CD4-positive, alpha-beta T cell (primary cell): Measurements from ENCODE around the gene MYO15B. TPM values are rescaled to one million over a fixed set of nuclear protein-coding genes. Genes with fewer than 3 reads are reported as not detected.

ENCODE experiments used
- ATAC-seq: fragments of 200-7000 bp; cut with Tn5 transposase; one replicate; pipeline ENCODE4 v1.10.0; 2022; ENCODE audit warnings: mild to moderate bottlenecking; ENCODE audit not compliant: poor library complexity
- CTCF ChIA-PET: fragments of 350-600 bp; sonication (Branson Sonifier 250); formaldehyde crosslinking; loops from one replicate; lab custom pipeline; 2021; ENCODE audit warnings: antibody characterized with exemption, inconsistent platforms; lab: Charles Lee
- POLR2A ChIA-PET: fragments of 350-600 bp; sonication (Branson Sonifier 250); formaldehyde crosslinking; loops from one replicate; lab custom pipeline; 2021; ENCODE audit warnings: antibody characterized with exemption, inconsistent platforms; lab: Charles Lee
- DNase-seq, 14 experiments: peaks; one replicate each; pipeline ENCODE4 v3.0.0-alpha.2; 2013 to 2020; ENCODE audit warnings: mixed read lengths in 2 of 14
- H3K27ac ChIP-seq, 2 donors: one replicate each; pipeline versions ENCODE4 v1.5.1 to v1.7.0; 2013; ENCODE audit warnings: low read length in 2 of 2, low read depth in 1 of 2, mild to moderate bottlenecking in 1 of 2
- H3K27me3 ChIP-seq, 2 experiments: 1 replicate in 1 of 2; 2 replicates in 1 of 2; pipeline versions ENCODE4 v1.6.1 to v1.7.0; 2013; ENCODE audit warnings: low read length in 2 of 2, control low read depth in 1 of 2, mild to moderate bottlenecking in 1 of 2, moderate library complexity in 1 of 2; ENCODE audit not compliant: insufficient read depth in 2 of 2, control insufficient read depth in 1 of 2
- H3K36me3 ChIP-seq: one replicate; pipeline ENCODE4 v1.6.1; 2013; ENCODE audit warnings: low read length, control low read depth; ENCODE audit not compliant: insufficient read depth
- H3K4me1 ChIP-seq: one replicate; pipeline ENCODE4 v1.6.1; 2013; ENCODE audit warnings: low read length, control low read depth; ENCODE audit not compliant: insufficient read depth
- H3K4me3 ChIP-seq: one replicate; pipeline ENCODE4 v1.5.1; 2013; ENCODE audit warnings: mild to moderate bottlenecking, low read length, moderate library complexity
- H3K9me3 ChIP-seq, 2 experiments: 1 replicate in 1 of 2; 2 replicates in 1 of 2; pipeline versions ENCODE4 v1.6.1 to v1.7.0; 2013; ENCODE audit warnings: low read length in 2 of 2, mild to moderate bottlenecking in 2 of 2, control low read depth in 1 of 2, moderate library complexity in 1 of 2; ENCODE audit not compliant: control insufficient read depth in 1 of 2, insufficient read depth in 1 of 2
- H3K27ac Mint-ChIP-seq: one replicate; pipeline ENCODE4 v1.8.0; 2020; ENCODE audit warnings: mixed read lengths
- H3K27me3 Mint-ChIP-seq: one replicate; pipeline ENCODE4 v1.8.0; 2021; ENCODE audit warnings: mixed read lengths
- H3K36me3 Mint-ChIP-seq: one replicate; pipeline ENCODE4 v1.8.0; 2021; ENCODE audit warnings: low read depth, mixed read lengths
- H3K4me1 Mint-ChIP-seq: one replicate; pipeline ENCODE4 v1.8.0; 2021; ENCODE audit warnings: low read depth, mixed read lengths
- H3K4me3 Mint-ChIP-seq: one replicate; pipeline ENCODE4 v1.8.0; 2020; ENCODE audit warnings: mild to moderate bottlenecking, mixed read lengths
- H3K9me3 Mint-ChIP-seq: one replicate; pipeline ENCODE4 v1.8.0; 2020; ENCODE audit warnings: mixed read lengths
- CTCF ChIP-seq: fragments of 200-600 bp; IDR thresholded peaks from one replicate; pipeline ENCODE4 v1.8.0; 2022; ENCODE audit warnings: antibody characterized with exemption, mild to moderate bottlenecking
- intact Hi-C, 2 experiments: fragments of 100-400 bp; cut with DNase I in 1 of 2; cut with micrococcal nuclease in 1 of 2; formaldehyde crosslinking; loops; one replicate each; pipeline versions ENCODE4 v1.15.1 to v1.9.0; 2023 to 2025; cut with DNase I, micrococcal nuclease
- total RNA-seq, 174 experiments: library from RNA in 2 of 174; stranded (reverse) in 2 of 174; gene quantifications; one replicate each; pipeline ENCODE4 v1.2.3 and lab custom pipeline; 2021 to 2026

The MYO15B gene
- total RNA-seq, 2 experiments from 2014 or later = 202 to 209 TPM

GRCh38 chr17:75559958-75560533 is 27.6 kb upstream of the MYO15B start:
- no peak overlapping the region for H3K27ac Mint-ChIP-seq
- no peak overlapping the region for H3K4me3 Mint-ChIP-seq
- Histone ChIP-seq H3K4me3 (no peak overlapping the region), H3K9me3 (no peaks in the 10 kb centered on the region), H3K4me1 (no peaks in the 10 kb centered on the region), H3K27ac (no peak overlapping the region), H3K36me3 (peaks cover 30% of the 10 kb centered on the region), H3K27me3 (no peaks in the 10 kb centered on the region)
- intact Hi-C loops = no loop called here
- peaks cover 11% of the 10 kb centered on the region for H3K36me3 Mint-ChIP-seq
- no peaks in the 10 kb centered on the region for H3K9me3 Mint-ChIP-seq
- ChIA-PET CTCF (no interaction called here), POLR2A (no interaction called here)
- ATAC-seq (no peak), DNase-seq (no peak)
- H3K4me1 Mint-ChIP-seq = no peaks in the 10 kb centered on the region
- H3K27me3 Mint-ChIP-seq = no peaks in the 10 kb centered on the region
- no peak for TF ChIP-seq CTCF

- CTCF ChIA-PET = no interaction called here
- peaks cover 44% of the 10 kb centered on the region for H3K36me3 ChIP-seq
- intact Hi-C loops = no loop called here
Observed at GRCh38 chr17:75561927-75562603, 25.5 kb upstream of the MYO15B start.

GRCh38 chr17:75563063-75563758 is 24.4 kb upstream of the MYO15B start:
- no peak overlapping the region for H3K4me3 Mint-ChIP-seq
- H3K4me1 ChIP-seq = no peaks in the 10 kb centered on the region
- CTCF ChIA-PET = no interaction called here
- no peaks in the 10 kb centered on the region for H3K27me3 ChIP-seq
- H3K4me1 Mint-ChIP-seq = no peaks in the 10 kb centered on the region
- intact Hi-C loops = no loop called here
- H3K4me3 ChIP-seq = no peak overlapping the region
- no peaks in the 10 kb centered on the region for H3K9me3 Mint-ChIP-seq
- H3K36me3 Mint-ChIP-seq = peaks cover 23% of the 10 kb centered on the region
- POLR2A ChIA-PET = no interaction called here
- H3K27ac ChIP-seq = no peak overlapping the region
- no peak for ATAC-seq
- H3K9me3 ChIP-seq = no peaks in the 10 kb centered on the region
- TF ChIP-seq CTCF = no peak
- peaks cover 44% of the 10 kb centered on the region for H3K36me3 ChIP-seq
- no peaks in the 10 kb centered on the region for H3K27me3 Mint-ChIP-seq
- H3K27ac Mint-ChIP-seq = no peak overlapping the region
- no peak for DNase-seq

More at GRCh38 chr17:75561927-75562603, 25.5 kb upstream of the MYO15B start:
- peaks cover 23% of the 10 kb centered on the region for H3K36me3 Mint-ChIP-seq
- Histone ChIP-seq H3K27me3 (no peaks in the 10 kb centered on the region), H3K4me1 (no peaks in the 10 kb centered on the region), H3K4me3 (no peak overlapping the region), H3K9me3 (no peaks in the 10 kb centered on the region), H3K27ac (no peak overlapping the region)
- TF ChIP-seq CTCF = no peak
- H3K27ac Mint-ChIP-seq = no peak overlapping the region
- H3K4me3 Mint-ChIP-seq = no peak overlapping the region
- no peaks in the 10 kb centered on the region for H3K27me3 Mint-ChIP-seq
- H3K4me1 Mint-ChIP-seq = no peaks in the 10 kb centered on the region
- POLR2A ChIA-PET = no interaction called here
- H3K9me3 Mint-ChIP-seq = no peaks in the 10 kb centered on the region
- ATAC-seq (no peak), DNase-seq (no peak)
